WTC11 (cell line): ENCODE results near the gene RXFP3. TPM values are rescaled to one million over a fixed set of nuclear protein-coding genes. Genes with fewer than 3 reads are reported as not detected.

Experiments used
- ATAC-seq: fragments of 200-7000 bp; cut with Tn5 transposase; 2 replicates; pipeline ENCODE4 v1.10.0; 2021; ENCODE audit warnings: mild to moderate bottlenecking, moderate library complexity
- CTCF ChIA-PET: fragments of 300-600 bp; sonication (Branson Sonifier 250); formaldehyde crosslinking; loops from one replicate; lab custom pipeline; 2021; ENCODE audit warnings: antibody characterized with exemption; lab: Charles Lee
- POLR2A ChIA-PET: fragments of 350-600 bp; sonication (Branson Sonifier 250); formaldehyde crosslinking; loops from one replicate; lab custom pipeline; 2021; ENCODE audit warnings: antibody characterized with exemption; lab: Charles Lee
- DNase-seq: peaks from one replicate; pipeline ENCODE4 v3.0.0; 2021; ENCODE audit warnings: low spot score
- H3K27ac Mint-ChIP-seq: 2 replicates; pipeline ENCODE4 v1.8.0; 2021; ENCODE audit warnings: mixed read lengths
- H3K27me3 Mint-ChIP-seq: 2 replicates; pipeline ENCODE4 v1.8.0; 2021; ENCODE audit warnings: low read depth, mild to moderate bottlenecking, moderate library complexity, mixed read lengths
- H3K36me3 Mint-ChIP-seq: 2 replicates; pipeline ENCODE4 v1.8.0; 2021; ENCODE audit warnings: mixed read lengths
- H3K4me1 Mint-ChIP-seq: 2 replicates; pipeline ENCODE4 v1.8.0; 2022; ENCODE audit warnings: mixed read lengths
- H3K4me3 Mint-ChIP-seq: 2 replicates; pipeline ENCODE4 v1.8.0; 2021; ENCODE audit warnings: mild to moderate bottlenecking, moderate library complexity, mixed read lengths
- H3K9me3 Mint-ChIP-seq: 2 replicates; pipeline ENCODE4 v1.8.0; 2021; ENCODE audit warnings: mixed read lengths
- CREB1 ChIP-seq: sonication (generic); formaldehyde crosslinking; IDR thresholded peaks from 2 replicates; pipeline ENCODE4 v1.8.0; 2023; ENCODE audit warnings: mild to moderate bottlenecking, missing genetic modification reagents
- GRHL2 ChIP-seq: fragments of 250-450 bp; sonication (Bioruptor Pico); IDR thresholded peaks from 2 replicates; pipeline ENCODE4 v1.8.0; 2022; ENCODE audit warnings: mild to moderate bottlenecking, moderate library complexity; ENCODE audit not compliant: insufficient replicate concordance, severe bottlenecking
- GTF2I ChIP-seq: fragments of 250-450 bp; sonication (Bioruptor Pico); conservative IDR thresholded peaks from 2 replicates; pipeline ENCODE4 v1.4.0; 2021; ENCODE audit warnings: mild to moderate bottlenecking
- NFE2L1 ChIP-seq: sonication (generic); formaldehyde crosslinking; IDR thresholded peaks from 2 replicates; pipeline ENCODE4 v1.8.1; 2023; ENCODE audit warnings: missing genetic modification reagents
- NR1H2 ChIP-seq: sonication (generic); formaldehyde crosslinking; IDR thresholded peaks from 2 replicates; pipeline ENCODE4 v1.9.0; 2021; ENCODE audit warnings: mild to moderate bottlenecking, moderate library complexity, missing genetic modification reagents
- OVOL2 ChIP-seq: fragments of 250-450 bp; sonication (Bioruptor Pico); IDR thresholded peaks from 2 replicates; pipeline ENCODE4 v1.9.0; 2021; ENCODE audit warnings: mild to moderate bottlenecking, borderline replicate concordance
- SOX15 ChIP-seq: fragments of 250-450 bp; sonication (Bioruptor Pico); IDR thresholded peaks from 2 replicates; pipeline ENCODE4 v1.9.0; 2021; ENCODE audit warnings: mild to moderate bottlenecking
- ZNF232 ChIP-seq: sonication (generic); formaldehyde crosslinking; IDR thresholded peaks from 2 replicates; pipeline ENCODE4 v1.8.0; 2022; ENCODE audit warnings: mild to moderate bottlenecking, missing genetic modification reagents
- ZNF396 ChIP-seq: fragments of 250-450 bp; sonication (Bioruptor Pico); IDR thresholded peaks from 2 replicates; pipeline ENCODE4 v1.8.0; 2021; ENCODE audit warnings: mild to moderate bottlenecking, moderate library complexity, borderline replicate concordance
- ZNF423 ChIP-seq: fragments of 250-450 bp; sonication (Bioruptor Pico); IDR thresholded peaks from 2 replicates; pipeline ENCODE4 v2.1.2; 2022; ENCODE audit warnings: mild to moderate bottlenecking, moderate library complexity
- total RNA-seq: library from RNA; stranded (reverse); gene quantifications from 3 replicates; pipeline ENCODE4 v1.2.3, GENCODE V29; 2021
- TF ChIP-seq, protein P1 (sequence below): sonication (generic); formaldehyde crosslinking; IDR thresholded peaks from 2 replicates; pipeline ENCODE4 v1.8.1; 2022; ENCODE audit warnings: low read depth, mild to moderate bottlenecking, moderate library complexity, missing genetic modification reagents, borderline replicate concordance
- TF ChIP-seq, protein P2 (sequence below): sonication (generic); formaldehyde crosslinking; conservative IDR thresholded peaks from 2 replicates; pipeline ENCODE4 v1.8.1; 2022; ENCODE audit warnings: mild to moderate bottlenecking, missing genetic modification reagents
- TF ChIP-seq, protein P3 (sequence below): sonication (generic); formaldehyde crosslinking; IDR thresholded peaks from 2 replicates; pipeline ENCODE4 v1.8.0; 2022; ENCODE audit warnings: mild to moderate bottlenecking, missing genetic modification reagents
- TF ChIP-seq, protein P4 (sequence below): sonication (generic); formaldehyde crosslinking; IDR thresholded peaks from 2 replicates; pipeline ENCODE4 v1.8.1; 2023; ENCODE audit warnings: mild to moderate bottlenecking, missing genetic modification reagents
- TF ChIP-seq, protein P5 (sequence below): fragments of 250-450 bp; sonication (Bioruptor Pico); IDR thresholded peaks from 2 replicates; pipeline ENCODE4 v1.9.0; 2021; ENCODE audit warnings: mild to moderate bottlenecking, borderline replicate concordance
- TF ChIP-seq, protein P6 (sequence below): sonication (generic); formaldehyde crosslinking; IDR thresholded peaks from 2 replicates; pipeline ENCODE4 v1.8.0; 2023; ENCODE audit warnings: missing genetic modification reagents
- TF ChIP-seq, protein P7 (sequence below): sonication (generic); formaldehyde crosslinking; IDR thresholded peaks from 2 replicates; pipeline ENCODE4 v1.8.0; 2022; ENCODE audit warnings: mild to moderate bottlenecking, missing genetic modification reagents
- TF ChIP-seq, protein P8 (sequence below): sonication (generic); formaldehyde crosslinking; IDR thresholded peaks from 2 replicates; pipeline ENCODE4 v1.8.1; 2023; ENCODE audit warnings: mild to moderate bottlenecking, missing genetic modification reagents, moderate library complexity
- TF ChIP-seq, protein P9 (sequence below): fragments of 250-450 bp; sonication (Bioruptor Pico); IDR thresholded peaks from 2 replicates; pipeline ENCODE4 v1.8.0; 2021; ENCODE audit warnings: mild to moderate bottlenecking

The RXFP3 gene
- total RNA-seq, 1 experiment from 2014 or later, result 0.22 TPM

DNA sequence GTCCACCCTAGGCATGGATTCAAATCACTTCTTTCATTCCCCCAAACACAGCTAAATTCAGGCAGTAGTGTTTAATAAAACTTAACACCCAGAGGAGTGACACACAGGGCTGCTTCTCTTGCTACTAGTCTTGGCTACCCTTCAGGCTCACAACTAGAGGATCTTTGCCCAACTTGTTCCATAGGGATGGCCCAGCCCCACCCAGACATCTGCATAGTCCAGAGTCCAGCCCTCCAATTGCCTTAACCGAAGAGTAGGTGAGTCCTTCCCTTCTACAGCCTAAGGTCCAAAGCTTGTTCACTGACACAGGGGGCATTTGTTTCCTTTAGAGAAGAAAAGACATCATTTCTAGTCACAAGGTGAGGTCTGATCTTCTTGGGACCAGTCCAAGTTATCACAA, 15.2 kb upstream of the RXFP3 start:
- CTCF ChIA-PET, result no interaction called here
- DNase-seq (no peak), ATAC-seq (no peak)
- Mint-ChIP-seq H3K9me3 (peaks cover 38% of the 10 kb centered on the region), H3K27me3 (peaks cover 35% of the 10 kb centered on the region), H3K36me3 (peaks cover 18% of the 10 kb centered on the region), H3K4me3 (no peak overlapping the region), H3K27ac (no peak overlapping the region), H3K4me1 (no peaks in the 10 kb centered on the region)
- no peak for TF ChIP-seq GRHL2 (CRISPR knock-in tag)
- TF ChIP-seq, protein P1, sequence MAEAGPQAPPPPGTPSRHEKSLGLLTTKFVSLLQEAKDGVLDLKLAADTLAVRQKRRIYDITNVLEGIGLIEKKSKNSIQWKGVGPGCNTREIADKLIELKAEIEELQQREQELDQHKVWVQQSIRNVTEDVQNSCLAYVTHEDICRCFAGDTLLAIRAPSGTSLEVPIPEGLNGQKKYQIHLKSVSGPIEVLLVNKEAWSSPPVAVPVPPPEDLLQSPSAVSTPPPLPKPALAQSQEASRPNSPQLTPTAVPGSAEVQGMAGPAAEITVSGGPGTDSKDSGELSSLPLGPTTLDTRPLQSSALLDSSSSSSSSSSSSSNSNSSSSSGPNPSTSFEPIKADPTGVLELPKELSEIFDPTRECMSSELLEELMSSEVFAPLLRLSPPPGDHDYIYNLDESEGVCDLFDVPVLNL (CRISPR knock-in tag), result no peak
- no peak for TF ChIP-seq SOX15
- no peak for TF ChIP-seq ZNF232 (CRISPR knock-in tag)
- no peak for TF ChIP-seq NFE2L1 (CRISPR knock-in tag)
- no peak for TF ChIP-seq GTF2I (CRISPR knock-in tag)
- TF ChIP-seq ZNF423, result no peak
- POLR2A ChIA-PET, result no interaction called here

DNA sequence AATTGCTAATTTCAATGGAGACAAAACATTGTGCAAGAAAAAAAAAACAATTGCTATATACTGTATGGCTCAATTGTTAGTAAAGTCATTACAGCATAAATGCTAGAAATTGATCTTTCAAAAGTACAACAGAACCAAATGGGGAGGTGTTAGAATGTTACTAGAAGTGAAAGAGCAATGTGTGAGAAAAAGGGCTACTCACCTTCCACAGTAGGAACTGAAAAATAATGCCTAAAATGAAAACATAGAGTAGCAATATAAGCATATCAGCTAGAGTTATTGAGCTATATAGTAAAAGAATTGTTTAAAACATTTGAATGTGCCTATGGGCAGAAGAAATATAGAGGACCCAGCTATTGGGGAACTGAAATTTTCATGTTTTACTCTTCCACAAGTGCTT, 10.9 kb upstream of the RXFP3 start:
- Mint-ChIP-seq H3K27me3 (peaks cover 33% of the 10 kb centered on the region), H3K4me3 (no peak overlapping the region), H3K36me3 (no peaks in the 10 kb centered on the region), H3K9me3 (0 out of 2 replicates have a peak, but pooled peaks cover 2% of the 10 kb centered on the region), H3K27ac (no peak overlapping the region), H3K4me1 (peaks cover 32% of the 10 kb centered on the region)
- CTCF ChIA-PET, result no interaction called here
- DNase-seq (no peak), ATAC-seq (no peak)
- POLR2A ChIA-PET, result no interaction called here
- TF ChIP-seq NR1H2 (CRISPR knock-in tag), result no peak
- TF ChIP-seq OVOL2 (CRISPR knock-in tag), result no peak
- TF ChIP-seq, protein P2, sequence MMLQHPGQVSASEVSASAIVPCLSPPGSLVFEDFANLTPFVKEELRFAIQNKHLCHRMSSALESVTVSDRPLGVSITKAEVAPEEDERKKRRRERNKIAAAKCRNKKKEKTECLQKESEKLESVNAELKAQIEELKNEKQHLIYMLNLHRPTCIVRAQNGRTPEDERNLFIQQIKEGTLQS (CRISPR knock-in tag), result no peak
- TF ChIP-seq, protein P3, sequence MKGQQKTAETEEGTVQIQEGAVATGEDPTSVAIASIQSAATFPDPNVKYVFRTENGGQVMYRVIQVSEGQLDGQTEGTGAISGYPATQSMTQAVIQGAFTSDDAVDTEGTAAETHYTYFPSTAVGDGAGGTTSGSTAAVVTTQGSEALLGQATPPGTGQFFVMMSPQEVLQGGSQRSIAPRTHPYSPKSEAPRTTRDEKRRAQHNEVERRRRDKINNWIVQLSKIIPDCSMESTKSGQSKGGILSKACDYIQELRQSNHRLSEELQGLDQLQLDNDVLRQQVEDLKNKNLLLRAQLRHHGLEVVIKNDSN, result no peak
- no peak for TF ChIP-seq CREB1 (CRISPR knock-in tag)
- TF ChIP-seq, protein P4, sequence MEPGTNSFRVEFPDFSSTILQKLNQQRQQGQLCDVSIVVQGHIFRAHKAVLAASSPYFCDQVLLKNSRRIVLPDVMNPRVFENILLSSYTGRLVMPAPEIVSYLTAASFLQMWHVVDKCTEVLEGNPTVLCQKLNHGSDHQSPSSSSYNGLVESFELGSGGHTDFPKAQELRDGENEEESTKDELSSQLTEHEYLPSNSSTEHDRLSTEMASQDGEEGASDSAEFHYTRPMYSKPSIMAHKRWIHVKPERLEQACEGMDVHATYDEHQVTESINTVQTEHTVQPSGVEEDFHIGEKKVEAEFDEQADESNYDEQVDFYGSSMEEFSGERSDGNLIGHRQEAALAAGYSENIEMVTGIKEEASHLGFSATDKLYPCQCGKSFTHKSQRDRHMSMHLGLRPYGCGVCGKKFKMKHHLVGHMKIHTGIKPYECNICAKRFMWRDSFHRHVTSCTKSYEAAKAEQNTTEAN (CRISPR knock-in tag), result no peak
- TF ChIP-seq, protein P5, sequence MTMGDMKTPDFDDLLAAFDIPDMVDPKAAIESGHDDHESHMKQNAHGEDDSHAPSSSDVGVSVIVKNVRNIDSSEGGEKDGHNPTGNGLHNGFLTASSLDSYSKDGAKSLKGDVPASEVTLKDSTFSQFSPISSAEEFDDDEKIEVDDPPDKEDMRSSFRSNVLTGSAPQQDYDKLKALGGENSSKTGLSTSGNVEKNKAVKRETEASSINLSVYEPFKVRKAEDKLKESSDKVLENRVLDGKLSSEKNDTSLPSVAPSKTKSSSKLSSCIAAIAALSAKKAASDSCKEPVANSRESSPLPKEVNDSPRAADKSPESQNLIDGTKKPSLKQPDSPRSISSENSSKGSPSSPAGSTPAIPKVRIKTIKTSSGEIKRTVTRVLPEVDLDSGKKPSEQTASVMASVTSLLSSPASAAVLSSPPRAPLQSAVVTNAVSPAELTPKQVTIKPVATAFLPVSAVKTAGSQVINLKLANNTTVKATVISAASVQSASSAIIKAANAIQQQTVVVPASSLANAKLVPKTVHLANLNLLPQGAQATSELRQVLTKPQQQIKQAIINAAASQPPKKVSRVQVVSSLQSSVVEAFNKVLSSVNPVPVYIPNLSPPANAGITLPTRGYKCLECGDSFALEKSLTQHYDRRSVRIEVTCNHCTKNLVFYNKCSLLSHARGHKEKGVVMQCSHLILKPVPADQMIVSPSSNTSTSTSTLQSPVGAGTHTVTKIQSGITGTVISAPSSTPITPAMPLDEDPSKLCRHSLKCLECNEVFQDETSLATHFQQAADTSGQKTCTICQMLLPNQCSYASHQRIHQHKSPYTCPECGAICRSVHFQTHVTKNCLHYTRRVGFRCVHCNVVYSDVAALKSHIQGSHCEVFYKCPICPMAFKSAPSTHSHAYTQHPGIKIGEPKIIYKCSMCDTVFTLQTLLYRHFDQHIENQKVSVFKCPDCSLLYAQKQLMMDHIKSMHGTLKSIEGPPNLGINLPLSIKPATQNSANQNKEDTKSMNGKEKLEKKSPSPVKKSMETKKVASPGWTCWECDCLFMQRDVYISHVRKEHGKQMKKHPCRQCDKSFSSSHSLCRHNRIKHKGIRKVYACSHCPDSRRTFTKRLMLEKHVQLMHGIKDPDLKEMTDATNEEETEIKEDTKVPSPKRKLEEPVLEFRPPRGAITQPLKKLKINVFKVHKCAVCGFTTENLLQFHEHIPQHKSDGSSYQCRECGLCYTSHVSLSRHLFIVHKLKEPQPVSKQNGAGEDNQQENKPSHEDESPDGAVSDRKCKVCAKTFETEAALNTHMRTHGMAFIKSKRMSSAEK (CRISPR knock-in tag), result no peak
- TF ChIP-seq, protein P6, sequence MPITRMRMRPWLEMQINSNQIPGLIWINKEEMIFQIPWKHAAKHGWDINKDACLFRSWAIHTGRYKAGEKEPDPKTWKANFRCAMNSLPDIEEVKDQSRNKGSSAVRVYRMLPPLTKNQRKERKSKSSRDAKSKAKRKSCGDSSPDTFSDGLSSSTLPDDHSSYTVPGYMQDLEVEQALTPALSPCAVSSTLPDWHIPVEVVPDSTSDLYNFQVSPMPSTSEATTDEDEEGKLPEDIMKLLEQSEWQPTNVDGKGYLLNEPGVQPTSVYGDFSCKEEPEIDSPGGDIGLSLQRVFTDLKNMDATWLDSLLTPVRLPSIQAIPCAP, result no peak
- TF ChIP-seq ZNF396, result no peak
- TF ChIP-seq, protein P7, sequence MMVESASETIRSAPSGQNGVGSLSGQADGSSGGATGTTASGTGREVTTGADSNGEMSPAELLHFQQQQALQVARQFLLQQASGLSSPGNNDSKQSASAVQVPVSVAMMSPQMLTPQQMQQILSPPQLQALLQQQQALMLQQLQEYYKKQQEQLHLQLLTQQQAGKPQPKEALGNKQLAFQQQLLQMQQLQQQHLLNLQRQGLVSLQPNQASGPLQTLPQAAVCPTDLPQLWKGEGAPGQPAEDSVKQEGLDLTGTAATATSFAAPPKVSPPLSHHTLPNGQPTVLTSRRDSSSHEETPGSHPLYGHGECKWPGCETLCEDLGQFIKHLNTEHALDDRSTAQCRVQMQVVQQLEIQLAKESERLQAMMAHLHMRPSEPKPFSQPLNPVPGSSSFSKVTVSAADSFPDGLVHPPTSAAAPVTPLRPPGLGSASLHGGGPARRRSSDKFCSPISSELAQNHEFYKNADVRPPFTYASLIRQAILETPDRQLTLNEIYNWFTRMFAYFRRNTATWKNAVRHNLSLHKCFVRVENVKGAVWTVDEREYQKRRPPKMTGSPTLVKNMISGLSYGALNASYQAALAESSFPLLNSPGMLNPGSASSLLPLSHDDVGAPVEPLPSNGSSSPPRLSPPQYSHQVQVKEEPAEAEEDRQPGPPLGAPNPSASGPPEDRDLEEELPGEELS, result no peak
- TF ChIP-seq, protein P8, sequence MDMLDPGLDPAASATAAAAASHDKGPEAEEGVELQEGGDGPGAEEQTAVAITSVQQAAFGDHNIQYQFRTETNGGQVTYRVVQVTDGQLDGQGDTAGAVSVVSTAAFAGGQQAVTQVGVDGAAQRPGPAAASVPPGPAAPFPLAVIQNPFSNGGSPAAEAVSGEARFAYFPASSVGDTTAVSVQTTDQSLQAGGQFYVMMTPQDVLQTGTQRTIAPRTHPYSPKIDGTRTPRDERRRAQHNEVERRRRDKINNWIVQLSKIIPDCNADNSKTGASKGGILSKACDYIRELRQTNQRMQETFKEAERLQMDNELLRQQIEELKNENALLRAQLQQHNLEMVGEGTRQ (CRISPR knock-in tag), result no peak
- TF ChIP-seq GRHL2 (CRISPR knock-in tag), result no peak
- TF ChIP-seq, protein P9, sequence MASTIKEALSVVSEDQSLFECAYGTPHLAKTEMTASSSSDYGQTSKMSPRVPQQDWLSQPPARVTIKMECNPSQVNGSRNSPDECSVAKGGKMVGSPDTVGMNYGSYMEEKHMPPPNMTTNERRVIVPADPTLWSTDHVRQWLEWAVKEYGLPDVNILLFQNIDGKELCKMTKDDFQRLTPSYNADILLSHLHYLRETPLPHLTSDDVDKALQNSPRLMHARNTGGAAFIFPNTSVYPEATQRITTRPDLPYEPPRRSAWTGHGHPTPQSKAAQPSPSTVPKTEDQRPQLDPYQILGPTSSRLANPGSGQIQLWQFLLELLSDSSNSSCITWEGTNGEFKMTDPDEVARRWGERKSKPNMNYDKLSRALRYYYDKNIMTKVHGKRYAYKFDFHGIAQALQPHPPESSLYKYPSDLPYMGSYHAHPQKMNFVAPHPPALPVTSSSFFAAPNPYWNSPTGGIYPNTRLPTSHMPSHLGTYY (CRISPR knock-in tag), result no peak
